ENCODE results near the gene ILDR2.

Gene ILDR2
- 1.6 to 2.9 reads per million in 2 donors for total RNA-seq

- peak; percentile 36 for DNase-seq
Observed at GRCh38 chr1:166975361-166976129, at the start of gene ILDR2. Gene ILDR2, minus strand, starts transcription at chr1:166975540. Its CDS starts 272 bp downstream, at chr1:166975268.

GRCh38 chr1:167022384-167022783, 47.0 kb upstream of the ILDR2 start:
- no peak for DNase-seq

- no peak for DNase-seq
Observed at GRCh38 chr1:167016100-167016750, 40.9 kb upstream of the ILDR2 start.

- no peak for DNase-seq
Observed at GRCh38 chr1:167013108-167013929, 38.0 kb upstream of the ILDR2 start.

GRCh38 chr1:167012570-167012969, 37.2 kb upstream of the ILDR2 start:
- no peak for DNase-seq

GRCh38 chr1:167011560-167012191, 36.3 kb upstream of the ILDR2 start:
- DNase-seq: no peak

- no peak for DNase-seq
Observed at GRCh38 chr1:167003711-167004110, 28.4 kb upstream of the ILDR2 start.

- no peak for DNase-seq
Observed at GRCh38 chr1:167002354-167002753, 27.0 kb upstream of the ILDR2 start.

- DNase-seq: no peak
Observed at GRCh38 chr1:167000546-167000945, 25.2 kb upstream of the ILDR2 start.

- DNase-seq: no peak
Observed at GRCh38 chr1:166999500-167000055, 24.2 kb upstream of the ILDR2 start.

- no peak for DNase-seq
Observed at GRCh38 chr1:166999075-166999474, 23.7 kb upstream of the ILDR2 start.

GRCh38 chr1:166988974-166989515, 13.7 kb upstream of the ILDR2 start, which contains the start of gene MAEL:
Gene MAEL, plus strand, starts transcription at chr1:166989280. Its CDS starts 73 bp downstream, at chr1:166989353.
- DNase-seq: no peak

- no peak for DNase-seq
Observed at GRCh38 chr1:166981589-166981988, 6.2 kb upstream of the ILDR2 start.

GRCh38 chr1:166980818-166981217, 5.5 kb upstream of the ILDR2 start:
- DNase-seq: no peak

GRCh38 chr1:166980383-166980782, 5.0 kb upstream of the ILDR2 start:
- DNase-seq: no peak

GRCh38 chr1:166978821-166979220, 3.5 kb upstream of the ILDR2 start:
- no peak for DNase-seq

- DNase-seq: no peak
Observed at GRCh38 chr1:166977951-166978350, 2.6 kb upstream of the ILDR2 start.

- DNase-seq: no peak
Observed at GRCh38 chr1:166974647-166975345, 544 bp downstream of the ILDR2 start.

- no peak for DNase-seq
Observed at GRCh38 chr1:166972826-166973225, 2.5 kb downstream of the ILDR2 start.

GRCh38 chr1:166972193-166972592, 3.1 kb downstream of the ILDR2 start:
- DNase-seq: no peak

- DNase-seq: no peak
Observed at GRCh38 chr1:166971252-166971651, 4.1 kb downstream of the ILDR2 start.
